ENCODE data around the gene BUD13. TPM values are rescaled to one million over a fixed set of nuclear protein-coding genes. Genes with fewer than 3 reads are reported as not detected.
A peak's percentile ranks its signal among the peaks of the same experiment; 100 is the strongest.

The BUD13 gene
- total and polyA plus RNA-seq, 10 donors = 12.3 to 20.3 (median 16.3) TPM

GRCh38 chr11:116775975-116776374 lies 3.2 kb upstream of the BUD13 start:
- H3K27ac ChIP-seq = no peak overlapping the region
- no peak overlapping the region for H3K4me3 ChIP-seq
- H3K9me3 ChIP-seq = no peaks in the 10 kb centered on the region
- peaks cover 0 to 55% (median 43%) of the 10 kb centered on the region in 6 donors for H3K36me3 ChIP-seq
- TF ChIP-seq POLR2A (IDR thresholded peaks at IDR 0.05) (no peak), POLR2AphosphoS5 (IDR thresholded peaks at IDR 0.05) (peak in 1 of 3 donors; percentile 23)
- H3K4me1 ChIP-seq = peaks cover 15 to 31% (median 24%) of the 10 kb centered on the region in 6 donors
- no peaks in the 10 kb centered on the region for H3K27me3 ChIP-seq (replicated peaks in 1 of 7)
- no peak for DNase-seq
- WGBS, 5 donors = 86 to 97% (median 88%) methylated on average over 5 of the region's 5 CpGs
- intact Hi-C loops (cut with DNase I; ENCODE audit: low total_unique reads) = no loop called here

- Histone ChIP-seq H3K27me3 (replicated peaks in 1 of 7) (no peaks in the 10 kb centered on the region), H3K9me3 (no peaks in the 10 kb centered on the region), H3K36me3 (peaks cover 0 to 45% (median 33%) of the 10 kb centered on the region in 6 donors), H3K27ac (no peak overlapping the region), H3K4me3 (no peak overlapping the region), H3K4me1 (peaks cover 15 to 44% (median 34%) of the 10 kb centered on the region in 6 donors)
- intact Hi-C loops (cut with DNase I; ENCODE audit: low total_unique reads) = no loop called here
- WGBS, 5 donors = 82 to 95% (median 87%) methylated on average over 5 of the region's 5 CpGs
- DNase-seq = no peak
- TF ChIP-seq POLR2AphosphoS5 (IDR thresholded peaks at IDR 0.05) (no peak), POLR2A (IDR thresholded peaks at IDR 0.05) (no peak)
- TF ChIP-seq, protein P1, sequence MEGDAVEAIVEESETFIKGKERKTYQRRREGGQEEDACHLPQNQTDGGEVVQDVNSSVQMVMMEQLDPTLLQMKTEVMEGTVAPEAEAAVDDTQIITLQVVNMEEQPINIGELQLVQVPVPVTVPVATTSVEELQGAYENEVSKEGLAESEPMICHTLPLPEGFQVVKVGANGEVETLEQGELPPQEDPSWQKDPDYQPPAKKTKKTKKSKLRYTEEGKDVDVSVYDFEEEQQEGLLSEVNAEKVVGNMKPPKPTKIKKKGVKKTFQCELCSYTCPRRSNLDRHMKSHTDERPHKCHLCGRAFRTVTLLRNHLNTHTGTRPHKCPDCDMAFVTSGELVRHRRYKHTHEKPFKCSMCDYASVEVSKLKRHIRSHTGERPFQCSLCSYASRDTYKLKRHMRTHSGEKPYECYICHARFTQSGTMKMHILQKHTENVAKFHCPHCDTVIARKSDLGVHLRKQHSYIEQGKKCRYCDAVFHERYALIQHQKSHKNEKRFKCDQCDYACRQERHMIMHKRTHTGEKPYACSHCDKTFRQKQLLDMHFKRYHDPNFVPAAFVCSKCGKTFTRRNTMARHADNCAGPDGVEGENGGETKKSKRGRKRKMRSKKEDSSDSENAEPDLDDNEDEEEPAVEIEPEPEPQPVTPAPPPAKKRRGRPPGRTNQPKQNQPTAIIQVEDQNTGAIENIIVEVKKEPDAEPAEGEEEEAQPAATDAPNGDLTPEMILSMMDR (IDR thresholded peaks at IDR 0.05 in 8 of 11, conservative IDR thresholded peaks at IDR 0.05 in 3 of 11) = no peak
Observed at GRCh38 chr11:116774661-116775060, 1.9 kb upstream of the BUD13 start.

DNA sequence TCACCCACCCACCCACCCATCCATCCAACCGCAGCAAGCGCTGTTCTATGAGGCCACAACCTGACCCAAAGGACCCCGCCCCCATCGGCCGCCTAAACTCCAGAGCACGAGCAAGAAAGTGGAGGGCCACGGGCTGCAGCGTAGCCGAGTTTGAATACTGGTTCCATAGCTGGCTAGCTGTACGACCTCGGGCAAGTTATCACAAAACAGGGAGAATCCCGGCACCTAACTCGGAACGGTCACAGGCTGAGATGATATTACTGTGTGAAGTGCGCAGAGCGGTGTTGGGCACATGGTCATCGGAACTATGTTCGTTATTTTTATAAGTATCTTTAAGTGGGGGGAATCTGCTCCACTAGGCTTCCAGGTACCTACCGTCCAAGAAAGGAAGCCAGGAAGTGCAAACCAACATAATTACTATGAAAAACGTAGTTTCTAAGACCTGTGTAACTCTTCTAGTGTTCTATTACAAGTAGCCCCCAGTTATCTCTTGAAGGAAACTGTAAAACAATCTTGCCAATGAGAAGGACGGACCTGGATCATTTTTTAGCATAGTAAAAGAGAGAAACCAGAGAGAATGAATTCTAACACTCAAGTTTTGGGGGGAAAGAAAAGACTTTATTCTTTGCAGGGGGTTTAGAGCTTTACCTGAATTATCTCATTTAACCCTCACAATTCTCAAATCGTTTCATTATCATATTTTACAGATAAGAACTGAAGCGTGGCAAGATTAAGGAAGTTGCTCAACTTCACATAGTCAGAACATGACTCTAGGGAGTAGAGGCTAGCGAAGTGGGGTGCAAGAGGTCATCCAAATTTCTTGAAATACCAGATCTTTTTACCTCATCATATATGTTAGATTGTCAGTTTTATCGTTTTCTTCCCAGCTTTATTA lies 663 bp upstream of the BUD13 start:
- H3K9me3 ChIP-seq = no peaks in the 10 kb centered on the region
- peak overlapping the region; percentile 79 to 98 (median 93) for H3K27ac ChIP-seq

DNA sequence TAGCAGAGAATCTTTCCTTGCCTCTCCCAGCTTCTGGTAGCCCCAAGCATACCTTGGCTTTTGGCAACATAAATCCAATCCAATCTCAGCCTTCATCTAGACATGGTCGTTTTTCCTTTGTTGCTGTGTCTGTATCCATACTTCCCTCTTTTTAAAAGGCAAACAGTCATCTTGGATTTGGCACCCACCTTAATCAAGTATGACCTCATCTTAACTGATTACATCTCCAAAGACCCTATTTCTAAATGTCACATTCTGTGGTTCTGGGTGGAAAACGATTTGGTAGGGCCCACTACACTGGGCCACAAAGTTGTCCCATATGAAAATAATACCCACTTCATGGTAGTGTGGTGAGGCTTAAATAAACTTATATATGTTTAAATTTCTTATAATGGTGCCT lies 852 bp downstream of the BUD13 start:
- Histone ChIP-seq H3K27me3 (replicated peaks in 1 of 7) (no peaks in the 10 kb centered on the region), H3K9me3 (no peaks in the 10 kb centered on the region), H3K4me1 (peaks cover 15 to 59% (median 36%) of the 10 kb centered on the region in 6 donors), H3K27ac (peak overlapping the region in 7 of 8 donors; percentile 91 to 98 (median 93)), H3K36me3 (peaks cover 0 to 45% (median 20%) of the 10 kb centered on the region in 6 donors), H3K4me3 (peak overlapping the region; percentile 79 to 99 (median 94))
- TF ChIP-seq, protein P1 (IDR thresholded peaks at IDR 0.05 in 8 of 11, conservative IDR thresholded peaks at IDR 0.05 in 3 of 11) = no peak
- TF ChIP-seq POLR2AphosphoS5 (IDR thresholded peaks at IDR 0.05) (no peak), POLR2A (IDR thresholded peaks at IDR 0.05) (no peak)
- DNase-seq = no peak
- intact Hi-C loops (cut with DNase I; ENCODE audit: low total_unique reads) = no loop called here
- WGBS, 5 donors = 2 to 7% (median 4%) methylated on average over 2 of the region's 2 CpGs

More for the DNA sequence above, 663 bp upstream of the BUD13 start:
- Histone ChIP-seq H3K4me3 (peak overlapping the region; percentile 79 to 99 (median 94)), H3K36me3 (peaks cover 0 to 45% (median 33%) of the 10 kb centered on the region in 6 donors), H3K4me1 (peaks cover 15 to 53% (median 36%) of the 10 kb centered on the region in 6 donors), H3K27me3 (replicated peaks in 1 of 7) (no peaks in the 10 kb centered on the region)
- TF ChIP-seq POLR2AphosphoS5 (IDR thresholded peaks at IDR 0.05) = no peak
- TF ChIP-seq POLR2A (IDR thresholded peaks at IDR 0.05) = no peak
- TF ChIP-seq, protein P1 (IDR thresholded peaks at IDR 0.05 in 8 of 11, conservative IDR thresholded peaks at IDR 0.05 in 3 of 11) = no peak
- WGBS, 5 donors = 3 to 4% (median 4%) methylated on average over 19 to 25 of the region's 25 CpGs
- no peak for DNase-seq
- intact Hi-C loops (cut with DNase I; ENCODE audit: low total_unique reads) = no loop called here
